Measurements from ENCODE around the gene PRR14L. TPM values are rescaled to one million over a fixed set of nuclear protein-coding genes. Genes with fewer than 3 reads are reported as not detected.

PRR14L gene
- total RNA-seq, 6 experiments from 2014 or later, result 11.2 to 22.8 (median 17.0) TPM

- no peak for DNase-seq
- WGBS (ENCODE audit: insufficient coverage, low coverage, low lambda C conversion rate, missing lambda C conversion rate), result 93% methylated on average over 2 of the region's 2 CpGs
- Histone ChIP-seq H3K9me3 (no peaks in the 10 kb centered on the region), H3K36me3 (peaks cover 0 to 5% (median 0%) of the 10 kb centered on the region in 4 donors), H3K27ac (no peak overlapping the region), H3K27me3 (no peaks in the 10 kb centered on the region), H3K4me3 (no peak overlapping the region), H3K4me1 (peaks cover 0 to 4% (median 2%) of the 10 kb centered on the region in 4 donors)
- no peak for ATAC-seq
- TF ChIP-seq CTCF (IDR thresholded peaks at IDR 0.05) (no peak), POLR2A (IDR thresholded peaks at IDR 0.05) (no peak)
- intact Hi-C loops (cut with DNase I), result no loop called here
Measured at GRCh38 chr22:31653944-31654343, 96.0 kb downstream of the PRR14L start.

- no peak overlapping the region for H3K4me3 ChIP-seq
- 80% methylated on average over 9 of the region's 9 CpGs for WGBS (ENCODE audit: insufficient coverage, low coverage, low lambda C conversion rate, missing lambda C conversion rate)
- peaks cover 0 to 7% (median under 1%) of the 10 kb centered on the region in 4 donors for H3K36me3 ChIP-seq
- H3K4me1 ChIP-seq, result peaks cover 0 to 4% (median 2%) of the 10 kb centered on the region in 4 donors
- ATAC-seq (peak in 1 of 4 donors; percentile 44), DNase-seq (no peak)
- no peaks in the 10 kb centered on the region for H3K27me3 ChIP-seq
- no peak for TF ChIP-seq CTCF (IDR thresholded peaks at IDR 0.05)
- TF ChIP-seq POLR2A (IDR thresholded peaks at IDR 0.05), result no peak
- no peak overlapping the region for H3K27ac ChIP-seq
- no peaks in the 10 kb centered on the region for H3K9me3 ChIP-seq
- intact Hi-C loops (cut with DNase I), result no loop called here
Measured at GRCh38 chr22:31652911-31653684, 96.8 kb downstream of the PRR14L start.

- intact Hi-C loops (cut with DNase I), result no loop called here
- no peaks in the 10 kb centered on the region for H3K9me3 ChIP-seq
- H3K4me3 ChIP-seq, result no peak overlapping the region
- H3K27me3 ChIP-seq, result no peaks in the 10 kb centered on the region
- ATAC-seq (no peak), DNase-seq (no peak)
- peaks cover 0 to 18% (median 4%) of the 10 kb centered on the region in 4 donors for H3K36me3 ChIP-seq
- H3K4me1 ChIP-seq, result peaks cover 0 to 4% (median 2%) of the 10 kb centered on the region in 4 donors
- TF ChIP-seq POLR2A (IDR thresholded peaks at IDR 0.05), result no peak
- TF ChIP-seq CTCF (IDR thresholded peaks at IDR 0.05), result no peak
- H3K27ac ChIP-seq, result no peak overlapping the region
- 70% methylated on average over 5 of the region's 9 CpGs for WGBS (ENCODE audit: insufficient coverage, low coverage, low lambda C conversion rate, missing lambda C conversion rate)
Measured at GRCh38 chr22:31652088-31652487, 97.8 kb downstream of the PRR14L start.

- intact Hi-C loops (cut with DNase I), result no loop called here
- Histone ChIP-seq H3K4me3 (no peak overlapping the region), H3K36me3 (peaks cover 0 to 22% (median 6%) of the 10 kb centered on the region in 4 donors), H3K27ac (no peak overlapping the region), H3K27me3 (no peaks in the 10 kb centered on the region), H3K9me3 (no peaks in the 10 kb centered on the region), H3K4me1 (peaks cover 0 to 4% (median 2%) of the 10 kb centered on the region in 4 donors)
- 70% methylated on average over 3 of the region's 4 CpGs for WGBS (ENCODE audit: insufficient coverage, low coverage, low lambda C conversion rate, missing lambda C conversion rate)
- no peak for DNase-seq
- no peak for ATAC-seq
- TF ChIP-seq POLR2A (IDR thresholded peaks at IDR 0.05) (no peak), CTCF (IDR thresholded peaks at IDR 0.05) (no peak)
Measured at GRCh38 chr22:31651664-31652063, 98.3 kb downstream of the PRR14L start.
